ENCODE results near the gene LRRC26. TPM values are rescaled to one million over a fixed set of nuclear protein-coding genes. Genes with fewer than 3 reads are reported as not detected.
A peak's percentile ranks its signal among the peaks of the same experiment; 100 is the strongest.

LRRC26 gene
- total RNA-seq, 1 experiment from 2014 or later, result 2.4 TPM

GRCh38 chr9:137218754-137219271 lies 49.0 kb upstream of the LRRC26 start:
- Histone ChIP-seq H4K20me1 (ENCODE audit: insufficient read depth) (no peaks in the 10 kb centered on the region), H3K36me3 (ENCODE audit: control insufficient read depth in 1 of 2, insufficient read depth in 2 of 2, low read length in 2 of 2) (no peaks in the 10 kb centered on the region), H3K9ac (ENCODE audit: low read length) (peak overlapping the region; percentile 46), H3K9me3 (ENCODE audit: control insufficient read depth in 1 of 2, insufficient read depth in 1 of 2, low read depth in 1 of 2, low read length in 2 of 2) (no peaks in the 10 kb centered on the region), H3K4me3 (replicated peaks in 1 of 2; ENCODE audit: low read depth in 1 of 2, low read length in 2 of 2) (0 out of 4 replicates have a peak overlapping the region, but pooled peaks of 1 of the 2 experiments have one; percentile 16), H3K4me2 (ENCODE audit: low read length) (peak overlapping the region; percentile 77), H3K79me2 (ENCODE audit: insufficient read depth, low read length) (no peaks in the 10 kb centered on the region), H3K9me2 (ENCODE audit: insufficient read depth) (no peaks in the 10 kb centered on the region), H3K27ac (ENCODE audit: low read depth, low read length) (peak overlapping the region; percentile 94), H3K27me3 (ENCODE audit: insufficient read depth, low read length) (no peaks in the 10 kb centered on the region), H3K4me1 (ENCODE audit: control insufficient read depth in 1 of 2, insufficient read depth in 2 of 2, low read length in 2 of 2) (peaks cover 28 to 59% of the 10 kb centered on the region in 2 experiments), H2AFZ (ENCODE audit: low read depth, low read length, poor library complexity, severe bottlenecking) (no peak overlapping the region)
- CTCF ChIA-PET, result interaction anchor here (1.1 kb wide), 1 partner anchor 68 kb away, joined by 4 read pairs; no protein-coding TSS in a partner anchor
- POLR2A ChIA-PET, result interaction anchor here (0.6 to 1.2 kb wide), 4 partner anchors 9 to 105 kb away, joined by 3 to 7 read pairs (median 3); partner anchors contain the start of genes RNF224, TPRN and TUBB4B
- TF ChIP-seq TCF7L2 (IDR thresholded peaks at IDR 0.05; ENCODE audit: borderline replicate concordance, extremely low read depth, insufficient read depth, insufficient read length) (peak; percentile 71), EGR1 (IDR thresholded peaks at IDR 0.05; ENCODE audit: low read depth) (no peak), EZH2phosphoT487 (IDR thresholded peaks at IDR 0.05; ENCODE audit: borderline replicate concordance) (no peak), POLR2AphosphoS5 (IDR thresholded peaks at IDR 0.05; ENCODE audit: low read depth, low read length) (peak; percentile 44; the same call in 1 of the 2 replicates), ELF1 (IDR thresholded peaks at IDR 0.05; ENCODE audit: borderline replicate concordance, low read depth) (no peak)
- RAD21 ChIA-PET (ENCODE audit: low non-redundant PET in 1 of 2, low total read pairs in 2 of 2, uncharacterized antibody in 2 of 2, unreplicated experiment in 2 of 2), result interaction anchor here in 1 of 2 experiments (0.7 kb wide), 1 partner anchor 20 kb away, joined by 4 read pairs; no protein-coding TSS in a partner anchor
- intact Hi-C loops (cut with micrococcal nuclease), result no loop called here
- ATAC-seq, result peak; percentile 12; the same call in 1 of the 2 replicates
- DNase-seq (ENCODE audit: low read depth, low spot score), result no peak
- no TSS peak for BruUV-seq (replicated peaks)

- H2AFZ ChIP-seq (ENCODE audit: low read depth, low read length, poor library complexity, severe bottlenecking), result no peak overlapping the region
- no peaks in the 10 kb centered on the region for H3K9me3 ChIP-seq (ENCODE audit: control insufficient read depth in 1 of 2, insufficient read depth in 1 of 2, low read depth in 1 of 2, low read length in 2 of 2)
- no peaks in the 10 kb centered on the region for H3K79me2 ChIP-seq (ENCODE audit: insufficient read depth, low read length)
- RAD21 ChIA-PET (ENCODE audit: low non-redundant PET in 1 of 2, low total read pairs in 2 of 2, uncharacterized antibody in 2 of 2, unreplicated experiment in 2 of 2), result no interaction called here
- intact Hi-C loops (cut with micrococcal nuclease), result no loop called here
- CTCF ChIA-PET, result interaction anchor here (1.1 kb wide), 1 partner anchor 67 kb away, joined by 4 read pairs; no protein-coding TSS in a partner anchor
- H3K27me3 ChIP-seq (ENCODE audit: insufficient read depth, low read length), result no peaks in the 10 kb centered on the region
- POLR2A ChIA-PET, result interaction anchor here (1.0 to 1.2 kb wide), 2 partner anchors 9 to 23 kb away, joined by 3 to 7 read pairs; partner anchors contain the start of genes RNF224 and TUBB4B
- peak overlapping the region; percentile 45 to 46; a peak in 2 of 4 replicates for H3K4me3 ChIP-seq (replicated peaks in 1 of 2; ENCODE audit: low read depth in 1 of 2, low read length in 2 of 2)
- peak overlapping the region; percentile 77 for H3K4me2 ChIP-seq (ENCODE audit: low read length)
- ATAC-seq, result no peak
- no peaks in the 10 kb centered on the region for H4K20me1 ChIP-seq (ENCODE audit: insufficient read depth)
- no peak for DNase-seq (ENCODE audit: low read depth, low spot score)
- peaks cover 28 to 63% of the 10 kb centered on the region in 2 experiments for H3K4me1 ChIP-seq (ENCODE audit: control insufficient read depth in 1 of 2, insufficient read depth in 2 of 2, low read length in 2 of 2)
- H3K9ac ChIP-seq (ENCODE audit: low read length), result peak overlapping the region; percentile 46
- BruUV-seq (replicated peaks), result no TSS peak
- H3K36me3 ChIP-seq (ENCODE audit: control insufficient read depth in 1 of 2, insufficient read depth in 2 of 2, low read length in 2 of 2), result no peaks in the 10 kb centered on the region
- no peaks in the 10 kb centered on the region for H3K9me2 ChIP-seq (ENCODE audit: insufficient read depth)
- H3K27ac ChIP-seq (ENCODE audit: low read depth, low read length), result peak overlapping the region; percentile 94
- TF ChIP-seq MAX (IDR thresholded peaks at IDR 0.05), result no peak
- no peak for TF ChIP-seq POLR2AphosphoS5 (IDR thresholded peaks at IDR 0.05; ENCODE audit: low read depth, low read length)
- no peak for TF ChIP-seq REST (IDR thresholded peaks at IDR 0.05; ENCODE audit: low read depth)
- TF ChIP-seq RAD21 (IDR thresholded peaks at IDR 0.05; ENCODE audit: low read depth), result no peak
- no peak for TF ChIP-seq CTCF (IDR thresholded peaks at IDR 0.05 in 2 of 3, conservative IDR thresholded peaks at IDR 0.05 in 1 of 3; ENCODE audit: borderline replicate concordance in 1 of 3, insufficient read depth in 1 of 3, low read depth in 2 of 3, low read length in 2 of 3)
- TF ChIP-seq SRF (IDR thresholded peaks at IDR 0.05; ENCODE audit: low read depth), result no peak
- no peak for TF ChIP-seq EGR1 (IDR thresholded peaks at IDR 0.05; ENCODE audit: low read depth)
- TF ChIP-seq EZH2phosphoT487 (IDR thresholded peaks at IDR 0.05; ENCODE audit: borderline replicate concordance), result no peak
- no peak for TF ChIP-seq POLR2A (IDR thresholded peaks at IDR 0.05; ENCODE audit: borderline replicate concordance, extremely low read depth, insufficient read depth, insufficient read length)
- no peak for TF ChIP-seq YY1 (IDR thresholded peaks at IDR 0.05; ENCODE audit: extremely low read depth, insufficient replicate concordance, low read depth, low read length)
Measured at GRCh38 chr9:137218212-137218753, 48.4 kb upstream of the LRRC26 start.

Measured in HCT116 (cell line).